GM18508 (cell line): Measurements from ENCODE around the gene SHF.

Source experiments
- ATAC-seq: cut with Tn5 transposase; IDR thresholded peaks from one replicate; pipeline ENCODE4 v1.9.1; 2021; ENCODE audit warnings: moderate number of reproducible peaks; ENCODE audit not compliant: insufficient read depth, unreplicated experiment

SHF gene

GRCh38 chr15:45174577-45174976 is 13.2 kb downstream of the SHF start:
- no peak for ATAC-seq

- ATAC-seq: no peak
Observed at GRCh38 chr15:45174069-45174468, 13.7 kb downstream of the SHF start.

DNA sequence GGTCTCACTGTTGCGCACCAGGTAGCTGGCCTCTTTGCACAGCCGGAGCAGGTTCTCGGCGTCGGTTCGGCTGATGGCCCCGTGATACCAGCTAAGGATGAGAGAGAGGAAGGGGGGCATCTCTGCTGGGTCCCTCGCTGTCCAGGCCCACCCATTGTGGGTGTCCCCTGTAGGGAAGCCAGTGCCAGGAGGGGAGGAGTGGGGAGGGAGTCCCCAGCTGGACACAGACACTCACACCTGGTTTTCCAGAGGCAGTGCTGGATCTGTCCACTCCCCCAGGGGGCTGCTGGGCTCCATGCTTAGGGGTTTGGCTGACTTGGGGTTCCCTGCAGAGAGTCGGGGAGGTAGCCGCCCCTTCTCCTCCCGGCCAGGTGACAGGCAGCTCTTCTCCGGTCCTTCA is 15.9 kb downstream of the SHF start:
- no peak for ATAC-seq

DNA sequence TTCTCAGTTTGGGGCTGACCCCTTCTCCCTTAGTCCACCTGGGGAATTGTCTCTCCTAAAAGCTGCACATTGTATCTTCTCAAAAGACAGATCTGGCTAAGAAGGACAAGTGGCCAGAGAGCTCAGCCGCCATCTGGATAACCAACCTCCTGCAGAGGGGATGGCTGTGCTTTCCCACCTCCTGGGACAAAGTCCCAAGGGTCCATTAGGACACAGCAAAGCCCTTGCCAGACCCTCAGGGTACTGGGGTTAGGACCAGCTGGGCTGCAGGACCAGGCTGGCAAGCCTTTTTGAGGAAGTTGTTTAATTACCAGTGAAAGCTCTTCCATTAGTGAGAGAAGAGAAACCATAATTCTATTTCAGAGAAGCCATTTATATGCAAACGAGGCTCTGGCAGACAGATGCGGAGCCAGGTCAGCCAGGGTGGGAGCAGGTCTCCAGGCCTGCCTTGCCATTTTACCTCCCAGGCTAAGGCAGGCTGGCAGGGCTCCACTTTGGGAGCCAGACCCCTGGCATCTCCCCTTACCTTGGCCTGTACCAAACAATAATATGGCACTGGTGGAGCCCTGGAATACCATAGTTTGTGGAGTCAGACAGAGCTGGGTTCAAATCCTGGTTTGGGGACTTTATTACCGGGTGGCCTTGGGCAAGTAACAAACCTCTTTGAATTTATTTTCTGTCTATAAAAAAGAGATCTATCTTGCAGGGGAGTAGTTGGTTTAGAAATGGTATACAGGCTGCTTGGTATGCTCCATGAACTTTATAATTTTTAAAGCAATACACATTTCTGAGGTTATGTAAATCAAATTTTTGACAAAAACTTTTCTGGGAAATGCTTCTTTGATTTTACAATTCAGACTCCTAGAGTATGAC is 17.9 kb downstream of the SHF start:
- no peak for ATAC-seq

GRCh38 chr15:45168751-45169551 is 18.8 kb downstream of the SHF start:
- ATAC-seq: no peak

- no peak for ATAC-seq
Observed at GRCh38 chr15:45168286-45168685, 19.5 kb downstream of the SHF start.

- no peak for ATAC-seq
Observed at GRCh38 chr15:45167631-45168205, 20.0 kb downstream of the SHF start.

DNA sequence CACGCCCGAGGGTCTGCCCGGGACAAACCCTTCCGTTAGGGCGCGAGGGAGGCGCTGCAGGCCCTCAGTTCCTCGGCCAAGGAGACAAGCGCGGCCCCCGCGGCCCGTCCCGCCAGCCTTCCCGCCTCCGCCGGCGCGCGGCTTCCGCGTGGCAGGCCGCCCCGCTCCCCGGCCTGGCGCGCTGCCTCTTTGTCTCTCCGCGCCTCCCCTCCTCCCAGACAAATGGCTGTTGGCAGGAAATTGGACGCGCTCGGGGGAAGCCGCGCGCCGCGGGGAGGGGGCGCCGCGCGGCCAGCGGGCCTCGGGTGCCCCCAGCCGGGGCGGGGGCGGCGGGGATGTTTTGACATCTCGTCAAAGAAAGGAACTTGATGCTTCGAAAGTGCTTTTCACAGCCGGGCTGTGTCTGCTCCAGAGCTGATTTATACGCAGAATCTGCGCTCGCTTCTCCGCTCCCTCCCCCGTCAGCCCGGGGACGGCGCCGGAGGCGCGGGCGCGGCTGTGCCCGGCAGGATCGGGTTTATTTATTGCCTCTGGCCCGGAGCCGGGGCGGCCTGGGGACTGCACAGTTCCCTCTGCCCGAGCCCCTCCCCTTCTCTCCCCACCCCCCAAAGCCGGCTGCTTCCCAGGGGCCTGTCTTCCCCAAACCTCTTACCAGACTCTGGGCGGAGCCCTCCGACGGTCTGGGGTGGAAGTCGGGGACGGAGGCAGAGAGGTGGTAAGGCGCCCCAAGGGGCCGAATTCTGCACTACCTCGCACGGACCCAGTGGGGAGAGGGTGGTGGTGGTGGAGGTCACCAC is 20.7 kb downstream of the SHF start:
- ATAC-seq: peak; percentile 86

DNA sequence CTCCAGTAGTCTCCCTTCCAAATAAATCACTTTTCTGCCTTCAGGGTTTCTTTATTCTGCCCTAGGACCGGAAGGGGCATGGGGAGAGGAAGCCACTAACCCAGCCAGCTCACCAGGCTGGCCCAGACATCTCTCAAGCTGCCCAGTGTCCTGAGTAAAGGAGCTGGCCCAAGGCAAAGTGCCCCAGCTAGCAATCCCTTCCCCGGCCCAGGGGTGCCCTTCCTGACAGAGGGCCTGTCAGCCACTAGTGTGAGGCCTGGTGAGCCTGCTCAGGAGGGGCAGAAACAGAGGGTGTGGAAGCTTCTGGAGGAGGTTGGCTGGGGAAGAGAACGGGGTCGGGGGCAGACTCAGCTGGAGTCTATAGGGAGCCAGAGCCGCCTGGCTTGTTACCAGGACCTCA is 22.2 kb downstream of the SHF start:
- no peak for ATAC-seq

GRCh38 chr15:45164914-45165313 is 22.9 kb downstream of the SHF start:
- ATAC-seq: no peak

- ATAC-seq: no peak
Observed at GRCh38 chr15:45163508-45163856, 24.3 kb downstream of the SHF start.

DNA sequence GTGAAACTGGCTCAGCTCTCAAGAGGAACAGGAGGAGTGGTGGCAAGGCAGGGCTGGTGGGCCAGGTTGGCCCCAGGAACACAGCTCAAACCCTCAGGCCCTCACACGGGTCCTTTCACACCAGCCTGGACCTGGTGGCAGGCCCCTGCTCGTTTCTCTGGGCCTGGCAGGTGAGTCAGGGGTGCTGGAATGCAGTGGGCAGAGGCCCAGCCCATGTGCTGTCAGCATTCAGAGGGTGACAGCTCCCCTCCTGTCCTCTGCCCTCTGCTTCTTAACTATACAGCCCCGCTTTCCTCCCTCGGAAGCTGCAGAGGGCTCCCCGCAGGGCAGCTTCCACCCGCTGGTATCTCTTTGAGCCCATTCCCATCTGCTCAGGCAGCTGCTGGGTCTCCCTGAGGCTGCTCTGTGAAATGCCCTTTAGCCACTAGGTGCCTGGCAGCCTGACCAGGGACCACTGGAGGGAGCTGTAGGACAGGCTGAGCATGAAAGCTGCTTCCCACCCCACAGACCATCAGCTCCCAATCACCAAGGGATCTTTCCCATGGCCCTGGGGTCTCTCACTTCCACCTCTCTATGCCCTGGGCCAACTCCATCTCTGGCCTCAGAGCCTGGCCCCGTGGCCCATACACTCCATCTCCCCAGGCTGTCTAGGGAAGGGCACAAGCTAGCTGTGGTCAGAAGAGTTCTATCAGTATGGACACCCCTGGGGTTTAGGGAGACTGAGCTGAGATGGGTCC is 24.8 kb downstream of the SHF start:
- ATAC-seq: no peak

DNA sequence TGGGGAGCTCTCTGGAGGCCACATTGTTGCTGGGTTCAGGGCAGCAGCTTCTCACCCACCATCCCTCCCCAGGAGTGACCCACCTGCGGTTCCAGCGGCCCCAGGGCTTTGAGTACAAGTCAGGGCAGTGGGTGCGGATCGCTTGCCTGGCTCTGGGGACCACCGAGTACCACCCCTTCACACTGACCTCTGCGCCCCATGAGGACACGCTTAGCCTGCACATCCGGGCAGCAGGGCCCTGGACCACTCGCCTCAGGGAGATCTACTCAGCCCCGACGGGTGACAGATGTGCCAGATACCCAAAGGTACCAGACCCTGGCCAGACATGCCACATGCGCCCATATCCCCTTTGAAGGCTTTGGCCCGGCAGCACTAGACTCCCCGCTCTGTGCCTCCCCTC is 26.1 kb downstream of the SHF start:
- ATAC-seq: no peak

DNA sequence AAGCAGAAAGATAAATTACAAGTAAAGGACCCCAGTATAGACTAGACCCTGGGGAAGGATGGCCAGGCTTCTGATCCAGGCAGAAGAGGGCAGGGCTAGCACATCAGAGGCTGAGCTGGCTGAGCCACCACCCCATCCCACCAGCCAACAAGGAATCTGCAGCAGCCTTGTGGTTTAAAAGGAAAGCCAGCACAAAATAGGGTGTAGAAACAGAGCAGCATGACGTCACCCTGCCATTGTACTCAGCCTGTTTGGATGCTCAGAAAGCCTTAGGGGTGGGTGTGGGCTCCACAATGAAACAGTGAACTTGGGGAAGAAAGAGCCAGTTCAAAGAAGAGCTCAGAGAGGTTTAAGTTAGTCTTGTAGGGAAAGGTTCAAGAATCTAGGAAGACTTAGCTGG is 29.8 kb downstream of the SHF start:
- no peak for ATAC-seq

GRCh38 chr15:45156744-45157455 is 30.9 kb downstream of the SHF start:
- ATAC-seq: no peak

DNA sequence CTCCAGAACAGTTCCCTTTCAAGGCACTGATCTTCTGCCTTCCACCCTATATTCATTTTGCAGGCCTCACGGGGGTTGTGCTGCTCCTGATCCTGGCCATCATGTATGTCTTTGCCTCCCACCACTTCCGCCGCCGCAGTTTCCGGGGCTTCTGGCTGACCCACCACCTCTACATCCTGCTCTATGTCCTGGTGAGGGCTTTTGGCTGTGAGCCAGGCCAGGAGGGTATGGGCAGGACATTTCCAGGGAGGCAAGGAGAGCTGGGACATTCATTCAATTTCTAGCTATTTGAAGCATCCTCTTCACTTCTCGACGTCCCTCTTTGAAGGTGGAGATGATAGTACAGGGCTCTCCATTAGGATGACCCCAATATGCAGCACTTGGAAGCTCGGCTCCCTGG is 32.0 kb downstream of the SHF start:
- ATAC-seq: no peak

GRCh38 chr15:45151998-45152828 is 35.6 kb downstream of the SHF start:
- ATAC-seq: no peak

- no peak for ATAC-seq
Observed at GRCh38 chr15:45150997-45151396, 36.8 kb downstream of the SHF start.
